Fibroblast of villous mesenchyme (primary cell): ENCODE measurements around the gene NADSYN1. TPM values are rescaled to one million over a fixed set of nuclear protein-coding genes. Genes with fewer than 3 reads are reported as not detected.

Experiments
- DNase-seq: peaks from one replicate; pipeline ENCODE4 v3.0.0-alpha.2; 2010; ENCODE audit warnings: low read depth
- H3K4me3 ChIP-seq: 2 replicates; pipeline ENCODE4 v1.5.1; 2011; ENCODE audit warnings: low read depth, mild to moderate bottlenecking, low read length
- total RNA-seq: library from RNA; depleted of rRNA; stranded (reverse); fragments of >200 nt; gene quantifications from 2 replicates; pipeline ENCODE4 v1.2.3, GENCODE V29; 2012
- TF ChIP-seq, protein P1 (sequence below): IDR thresholded peaks from 2 replicates; pipeline ENCODE4 v1.5.1; 2012; ENCODE audit warnings: low read depth, mild to moderate bottlenecking, low read length; ENCODE audit not compliant: insufficient read depth

The NADSYN1 gene
- total RNA-seq, 1 donor = 71.2 TPM

DNA sequence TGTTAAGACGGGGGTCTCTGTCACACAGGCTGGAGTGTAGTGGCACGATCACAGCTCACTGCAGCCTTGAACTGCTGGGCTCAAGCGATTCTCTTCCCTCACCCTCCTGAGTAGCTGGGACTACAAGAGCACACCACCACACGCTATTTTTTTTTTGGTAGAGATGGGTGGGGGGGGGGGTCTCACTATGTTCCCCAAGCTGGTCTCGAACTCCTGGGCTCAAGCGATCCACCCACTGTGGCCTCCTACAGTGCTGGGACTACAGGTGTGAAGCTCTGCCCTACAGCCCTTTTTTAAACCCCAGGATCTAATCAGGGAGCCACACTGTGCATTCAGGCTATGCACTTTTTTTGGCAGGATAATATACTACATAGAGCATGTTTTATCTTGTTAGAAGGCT, 3.4 kb upstream of the NADSYN1 start:
- TF ChIP-seq, protein P1, sequence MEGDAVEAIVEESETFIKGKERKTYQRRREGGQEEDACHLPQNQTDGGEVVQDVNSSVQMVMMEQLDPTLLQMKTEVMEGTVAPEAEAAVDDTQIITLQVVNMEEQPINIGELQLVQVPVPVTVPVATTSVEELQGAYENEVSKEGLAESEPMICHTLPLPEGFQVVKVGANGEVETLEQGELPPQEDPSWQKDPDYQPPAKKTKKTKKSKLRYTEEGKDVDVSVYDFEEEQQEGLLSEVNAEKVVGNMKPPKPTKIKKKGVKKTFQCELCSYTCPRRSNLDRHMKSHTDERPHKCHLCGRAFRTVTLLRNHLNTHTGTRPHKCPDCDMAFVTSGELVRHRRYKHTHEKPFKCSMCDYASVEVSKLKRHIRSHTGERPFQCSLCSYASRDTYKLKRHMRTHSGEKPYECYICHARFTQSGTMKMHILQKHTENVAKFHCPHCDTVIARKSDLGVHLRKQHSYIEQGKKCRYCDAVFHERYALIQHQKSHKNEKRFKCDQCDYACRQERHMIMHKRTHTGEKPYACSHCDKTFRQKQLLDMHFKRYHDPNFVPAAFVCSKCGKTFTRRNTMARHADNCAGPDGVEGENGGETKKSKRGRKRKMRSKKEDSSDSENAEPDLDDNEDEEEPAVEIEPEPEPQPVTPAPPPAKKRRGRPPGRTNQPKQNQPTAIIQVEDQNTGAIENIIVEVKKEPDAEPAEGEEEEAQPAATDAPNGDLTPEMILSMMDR = no peak
- peak overlapping the region; percentile 82 for H3K4me3 ChIP-seq

DNA sequence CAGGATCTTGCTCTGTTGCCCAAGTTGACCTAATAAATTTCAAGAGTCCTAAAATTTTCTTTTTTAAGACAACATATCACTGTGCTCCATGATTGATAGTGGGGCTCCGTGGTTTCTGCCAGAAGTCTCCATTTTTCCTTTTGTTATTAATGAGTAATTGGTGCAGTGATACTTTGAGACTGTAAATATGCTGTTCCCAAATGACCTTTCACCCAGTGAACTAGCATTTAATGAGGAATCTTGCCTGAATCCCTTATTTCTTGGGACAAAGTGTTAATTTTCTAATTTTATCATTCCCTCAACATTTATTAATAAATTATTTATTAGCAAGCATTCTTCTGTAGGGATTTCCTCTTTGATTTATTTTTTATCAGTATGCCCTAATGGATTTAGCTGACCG, 2.5 kb upstream of the NADSYN1 start:
- DNase-seq = no peak
- no peak overlapping the region for H3K4me3 ChIP-seq
- TF ChIP-seq, protein P1 = no peak

More for the DNA sequence above, 3.4 kb upstream of the NADSYN1 start:
- no peak for DNase-seq

DNA sequence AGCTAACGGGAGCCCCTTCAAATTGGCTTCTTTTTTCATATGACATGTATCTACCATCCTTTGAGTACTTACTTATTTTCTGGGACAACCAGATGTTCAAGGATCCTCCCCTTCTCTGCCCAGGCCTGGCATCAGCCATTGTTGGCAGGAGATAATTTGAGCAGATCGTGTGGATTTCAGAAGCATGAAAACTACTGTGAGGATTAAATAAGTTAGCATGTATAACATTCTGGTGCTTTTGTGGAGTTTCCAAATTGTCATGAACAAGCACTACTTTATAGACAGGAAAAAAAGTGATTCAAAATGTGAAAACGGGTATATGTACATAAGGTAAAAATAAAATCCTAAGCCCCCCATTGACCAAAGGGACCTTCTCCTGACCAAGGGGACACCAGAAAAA, 2.1 kb upstream of the NADSYN1 start:
- DNase-seq = no peak
- TF ChIP-seq, protein P1 = no peak
- H3K4me3 ChIP-seq = no peak overlapping the region

DNA sequence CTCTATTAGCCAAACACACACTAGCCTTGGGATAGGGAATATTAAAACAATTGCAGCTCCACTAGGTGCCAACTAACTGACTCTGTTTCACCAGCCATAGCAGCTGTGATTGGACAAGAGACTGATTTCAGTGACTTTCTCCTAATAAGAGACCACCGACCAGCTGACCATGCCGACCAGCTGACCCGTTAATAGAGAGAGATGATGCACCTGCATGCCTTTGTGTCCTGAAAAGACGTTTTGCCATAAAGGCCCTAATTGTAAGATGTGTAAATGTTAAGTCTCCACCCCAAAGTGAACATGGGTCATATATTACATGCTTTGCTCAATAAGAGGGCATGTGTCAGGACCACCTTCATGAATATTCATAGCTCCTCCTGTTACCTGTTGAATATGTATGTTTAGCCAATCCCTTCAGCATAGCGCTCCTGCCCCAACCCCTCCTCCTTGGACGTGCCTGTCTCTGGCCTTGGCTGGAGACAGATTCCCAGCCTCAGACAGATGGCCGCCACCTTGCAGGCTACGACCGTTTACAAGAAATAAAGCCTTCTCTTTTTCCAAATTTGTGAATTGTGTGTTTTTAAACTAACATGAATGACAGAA, 1.3 kb upstream of the NADSYN1 start:
- TF ChIP-seq, protein P1 = no peak
- no peak overlapping the region for H3K4me3 ChIP-seq
- DNase-seq = no peak

DNA sequence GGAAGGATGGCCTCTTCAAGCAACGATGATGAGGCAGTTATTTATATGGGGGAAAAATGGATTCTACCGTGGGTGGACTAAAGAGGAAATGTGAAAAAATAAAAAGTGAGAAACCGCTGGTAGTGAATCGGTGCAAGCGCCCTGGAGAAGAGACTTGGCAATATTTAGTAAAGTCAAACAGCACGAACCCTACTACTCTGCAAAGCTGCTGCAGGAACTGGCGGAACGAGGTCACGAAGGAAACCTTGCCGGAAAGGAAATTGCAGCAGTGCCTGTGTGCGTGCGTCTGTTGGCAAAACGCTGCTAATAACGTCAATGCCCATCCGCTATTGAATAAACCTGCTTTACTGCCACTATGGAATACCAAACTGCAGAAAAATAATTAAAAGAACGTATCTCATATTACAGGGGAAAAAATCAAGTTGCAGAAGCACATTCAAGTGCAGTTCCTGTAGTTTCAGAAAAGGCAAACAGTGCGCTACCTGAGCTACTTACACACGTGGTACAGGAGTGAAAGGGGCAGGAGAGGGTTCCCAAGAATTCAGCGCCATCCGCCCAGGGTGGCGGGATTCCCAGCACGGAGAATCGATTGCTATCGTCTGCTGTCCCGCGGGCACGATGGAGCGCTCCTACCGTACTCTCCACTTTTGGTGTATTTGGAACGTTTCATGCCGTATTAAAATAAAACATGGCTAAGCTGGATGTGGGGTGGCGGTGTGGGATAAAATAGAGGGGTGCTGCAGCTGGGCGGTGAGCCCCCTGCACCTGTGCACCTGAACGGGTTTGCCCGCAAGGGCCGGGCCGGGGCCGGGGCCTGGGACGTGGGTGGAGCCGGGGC, 585 bp upstream of the NADSYN1 start:
- peak; percentile 33 for DNase-seq
- TF ChIP-seq, protein P1 = no peak
- peak overlapping the region; percentile 93 for H3K4me3 ChIP-seq

DNA sequence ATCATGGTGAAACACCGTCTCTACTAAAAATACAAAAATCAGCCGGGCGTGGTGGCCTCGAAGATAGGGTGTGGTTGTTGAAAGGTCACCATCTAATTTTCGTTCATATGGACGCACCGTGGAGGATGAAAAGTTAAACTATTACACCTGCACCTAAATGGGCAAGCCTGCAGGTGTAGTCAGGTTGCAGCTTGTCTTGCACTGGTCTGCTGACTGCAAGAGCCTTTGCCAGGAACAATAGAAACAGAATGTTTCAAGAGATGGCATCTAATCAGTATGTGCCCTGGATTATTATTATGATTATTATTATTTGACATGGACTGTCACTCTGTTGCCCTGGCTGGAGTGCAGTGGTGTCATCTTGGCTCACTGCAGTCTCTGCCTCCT, 908 bp downstream of the NADSYN1 start:
- DNase-seq = no peak
- peak overlapping the region; percentile 93 for H3K4me3 ChIP-seq
- TF ChIP-seq, protein P1 = no peak
